MCF 10A (cell line): ENCODE data around the gene PON2. TPM values are rescaled to one million over a fixed set of nuclear protein-coding genes. Genes with fewer than 3 reads are reported as not detected.
A peak's percentile ranks its signal among the peaks of the same experiment; 100 is the strongest.

Experiments used
- Bru-seq: library from RNA; stranded (reverse); fragments of 400-500 nt; gene quantifications from one replicate; lab custom pipeline; 2021; lab: Mats Ljungman, UMichigan
- BruChase-seq, 2 experiments: library from RNA; stranded (reverse); fragments of 400-500 nt; gene quantifications; one replicate each; lab custom pipeline; 2021; lab: Mats Ljungman, UMichigan
- BruUV-seq: library from RNA; stranded (reverse); fragments of 400-500 nt; replicated peaks from 2 replicates; lab custom pipeline; 2021; lab: Mats Ljungman, UMichigan
- CTCF ChIA-PET: fragments of 300-600 bp; sonication (Branson Sonifier 250); formaldehyde crosslinking; extraction: SDS; loops from one replicate; lab custom pipeline; 2021; ENCODE audit warnings: antibody characterized with exemption, inconsistent platforms; lab: Yijun Ruan, JAX
- POLR2A ChIA-PET: fragments of 300-600, 350-650 bp; sonication (Branson Sonifier 250); formaldehyde crosslinking; extraction: SDS; loops from one replicate; lab custom pipeline; 2020; ENCODE audit warnings: antibody characterized with exemption, inconsistent platforms; lab: Yijun Ruan, JAX
- DNase-seq: peaks from one replicate; pipeline ENCODE4 v3.0.0-alpha.2; 2018; ENCODE audit not compliant: unreplicated experiment
- H3K27ac Mint-ChIP-seq: one replicate; pipeline ENCODE4 v1.8.0; 2022; ENCODE audit warnings: mild to moderate bottlenecking, low read depth, mixed read lengths; ENCODE audit not compliant: unreplicated experiment
- H3K27me3 Mint-ChIP-seq: one replicate; pipeline ENCODE4 v1.8.0; 2022; ENCODE audit warnings: mixed read lengths; ENCODE audit not compliant: insufficient read depth, unreplicated experiment
- H3K36me3 Mint-ChIP-seq: one replicate; pipeline ENCODE4 v1.8.0; 2022; ENCODE audit warnings: mild to moderate bottlenecking, moderate library complexity, mixed read lengths; ENCODE audit not compliant: insufficient read depth, unreplicated experiment
- H3K4me1 Mint-ChIP-seq: one replicate; pipeline ENCODE4 v1.8.0; 2022; ENCODE audit warnings: mixed read lengths; ENCODE audit not compliant: insufficient read depth, unreplicated experiment
- H3K4me3 Mint-ChIP-seq: one replicate; pipeline ENCODE4 v1.8.0; 2022; ENCODE audit warnings: mild to moderate bottlenecking, moderate library complexity, mixed read lengths; ENCODE audit not compliant: unreplicated experiment
- H3K9me3 Mint-ChIP-seq: one replicate; pipeline ENCODE4 v1.8.0; 2022; ENCODE audit warnings: mixed read lengths; ENCODE audit not compliant: unreplicated experiment
- CTCF ChIP-seq: fragments of 200-600 bp; IDR thresholded peaks from one replicate; pipeline ENCODE4 v1.8.0; 2022; ENCODE audit warnings: antibody characterized with exemption, mild to moderate bottlenecking; ENCODE audit not compliant: unreplicated experiment
- intact Hi-C: fragments of 100-400 bp; cut with micrococcal nuclease; formaldehyde crosslinking; loops from 2 replicates; pipeline ENCODE4 v1.14.1; 2022
- long read RNA-seq: library from polyadenylated mRNA; stranded (forward); transcript quantifications from one replicate; pipeline ENCODE4 v2.0.0, GENCODE V29; 2022
- total RNA-seq: library from RNA; stranded (reverse); gene quantifications from 2 replicates; pipeline ENCODE4 v1.2.3, GENCODE V29; 2022

Gene PON2
- total RNA-seq: 120 and 140 TPM in 2 replicates
- percentile 92 among the genes with signal in this experiment for Bru-seq, nascent RNA
- BruChase-seq, experiment 1, labeled RNA remaining after a 6-hour chase: percentile 94 among the genes with signal in this experiment
- percentile 97 among the genes with signal in this experiment for BruChase-seq, experiment 2, labeled RNA remaining after a 2-hour chase
- long read RNA-seq, transcript PON2-218 (9 exons, 1,653 nt): major isoform, 196 of 280 reads
- long read RNA-seq, transcript PON2-202 (9 exons, 1,726 nt): minor isoform, 54 of 280 reads
- long read RNA-seq, partial matches to known transcripts: 6 of 280 reads
- long read RNA-seq, other reads (novel, unspliced or antisense): 22 of 280 reads

DNA sequence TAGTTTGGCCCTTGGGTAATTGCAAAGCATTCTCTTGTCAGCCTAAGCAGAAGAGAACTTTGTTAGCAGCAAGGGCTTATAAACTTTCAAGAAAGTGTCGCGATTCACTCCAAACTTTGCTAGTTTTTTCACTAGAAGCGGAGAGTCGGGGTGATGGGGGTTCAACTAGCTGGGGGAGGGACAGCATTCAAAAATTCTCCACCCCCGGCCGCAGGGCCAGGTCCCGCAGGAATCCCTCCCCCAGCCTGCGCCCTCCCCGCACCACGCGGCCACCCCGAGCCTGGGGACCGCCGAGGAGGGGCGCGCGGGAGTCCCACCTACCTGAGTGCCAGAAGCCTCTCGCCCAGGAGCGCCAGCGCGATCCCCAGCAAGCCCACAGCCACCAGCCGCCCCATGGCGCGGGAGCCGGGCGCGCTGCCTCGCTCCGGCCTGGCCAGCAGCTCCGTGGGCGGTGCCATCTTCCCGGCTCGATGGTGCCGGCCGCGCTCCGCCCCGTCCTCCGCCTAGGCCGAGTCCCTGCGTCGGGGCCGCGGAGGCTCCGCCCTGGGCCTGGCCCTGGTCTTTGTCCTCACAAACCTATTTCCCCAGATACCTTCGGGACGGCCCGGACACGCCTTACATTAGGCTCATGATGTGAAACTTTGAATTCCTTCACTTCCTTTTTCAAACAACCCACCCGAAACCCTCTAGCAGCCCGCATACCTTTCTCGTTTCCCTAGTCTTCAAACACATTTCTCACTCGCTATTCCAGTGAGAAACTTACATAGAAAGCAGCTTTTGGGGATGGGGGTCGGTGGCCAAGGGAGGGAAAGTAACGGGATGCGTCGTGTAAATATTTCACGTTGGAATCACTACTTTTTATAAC lies at the start of gene PON2:
Gene PON2 (minus strand): TSS at position 472 of the 865 bp plus-strand sequence. CDS start 77 bp downstream, at position 395.
- Mint-ChIP-seq H3K4me3 (peak within 1 kb of the TSS; percentile 77), H3K27me3 (no peaks in the 10 kb centered on the region), H3K4me1 (peaks cover 48% of the 10 kb centered on the region), H3K9me3 (no peaks in the 10 kb centered on the region), H3K36me3 (peaks cover 26% of the 10 kb centered on the region), H3K27ac (peak within 1 kb of the TSS; percentile 96)
- no peak for TF ChIP-seq CTCF
- ChIA-PET CTCF (interaction anchor here (0.6 to 4.3 kb wide), 7 partner anchors 18 to 793 kb away, joined by 3 to 27 read pairs (median 4); no protein-coding TSS in a partner anchor), POLR2A (interaction anchor here (0.6 to 3.5 kb wide), 19 partner anchors 9 to 778 kb away, joined by 3 to 26 read pairs (median 4); no protein-coding TSS in a partner anchor)
- intact Hi-C loops: loop anchor here (10.0 kb wide), 1 partner anchor 1430 kb away; the partner anchor contains the start of gene BET1
- DNase-seq: peak; percentile 94
- BruUV-seq: no TSS peak

DNA sequence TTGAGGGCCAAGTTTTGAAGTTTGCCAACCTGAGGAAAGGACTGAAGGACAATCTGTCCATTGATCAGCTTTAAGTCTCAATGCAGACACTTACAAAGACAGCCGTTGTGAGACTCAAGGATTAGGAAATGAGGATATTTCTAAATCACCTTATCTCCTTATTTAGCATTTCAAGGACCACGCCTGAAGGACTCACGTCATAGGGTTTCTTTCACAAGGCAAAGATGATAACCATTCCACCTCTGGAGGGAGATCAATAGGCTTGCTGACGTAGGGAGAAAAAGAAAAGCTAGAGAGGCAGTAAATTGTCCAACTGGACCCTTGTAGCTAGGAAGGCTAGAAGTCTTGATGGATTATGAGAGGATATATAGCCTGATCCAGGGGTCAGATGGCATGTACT lies 47.6 kb upstream of the PON2 start:
- POLR2A ChIA-PET: interaction anchor here (0.7 kb wide), 1 partner anchor 10 kb away, joined by 3 read pairs; no protein-coding TSS in a partner anchor
- no peak for TF ChIP-seq CTCF
- DNase-seq: no peak
- Mint-ChIP-seq H3K9me3 (no peaks in the 10 kb centered on the region), H3K27me3 (no peaks in the 10 kb centered on the region), H3K4me1 (no peaks in the 10 kb centered on the region), H3K4me3 (no peak overlapping the region), H3K27ac (no peak overlapping the region), H3K36me3 (no peaks in the 10 kb centered on the region)
- intact Hi-C loops: no loop called here
- CTCF ChIA-PET: interaction anchor here (0.6 to 3.1 kb wide), 7 partner anchors 10 to 1033 kb away, joined by 3 to 18 read pairs (median 3); no protein-coding TSS in a partner anchor
- no TSS peak for BruUV-seq

DNA sequence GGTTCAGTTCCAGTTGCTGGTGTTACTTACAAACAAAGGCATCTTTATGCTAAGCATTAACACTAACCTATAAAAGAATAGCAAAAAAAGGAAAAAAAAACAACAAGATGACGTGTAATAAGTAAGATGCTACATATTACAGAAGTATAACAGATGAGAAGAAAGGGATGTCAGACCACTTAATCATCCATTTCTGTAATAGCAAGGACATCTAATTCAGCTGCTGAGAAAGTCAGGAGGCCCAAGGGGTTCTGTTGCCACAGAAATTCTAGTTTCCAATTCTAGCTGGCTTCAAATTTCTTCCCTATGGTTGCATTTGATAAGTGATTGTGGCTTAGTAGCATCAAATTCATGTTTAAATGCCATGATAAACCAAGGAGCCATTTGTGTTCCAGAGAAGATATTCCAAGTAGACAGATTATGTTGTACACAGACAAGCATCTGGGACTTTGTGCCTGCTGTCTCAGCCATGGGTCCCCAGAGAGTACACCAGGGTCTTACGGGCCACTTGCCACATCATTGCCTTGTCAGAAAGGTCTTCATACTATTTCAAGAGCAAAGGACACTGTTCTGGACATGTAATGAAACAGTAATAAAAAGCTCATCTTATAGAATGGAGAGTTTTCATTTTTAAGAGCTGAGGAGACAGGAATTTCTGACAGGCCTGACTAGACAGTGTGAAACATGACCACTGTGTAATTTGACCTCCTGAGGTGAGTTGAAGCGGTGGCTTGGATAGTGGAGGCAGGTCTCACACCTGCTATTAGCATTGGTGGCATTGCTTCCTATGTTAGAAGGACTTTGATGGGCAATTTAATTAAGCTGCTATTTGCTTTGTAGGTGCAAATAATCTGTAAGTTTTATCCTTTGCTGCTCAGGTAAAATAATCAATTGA lies 46.7 kb upstream of the PON2 start:
- intact Hi-C loops: no loop called here
- no peaks in the 10 kb centered on the region for H3K27me3 Mint-ChIP-seq
- no TSS peak for BruUV-seq
- H3K4me3 Mint-ChIP-seq: no peak overlapping the region
- H3K4me1 Mint-ChIP-seq: no peaks in the 10 kb centered on the region
- DNase-seq: no peak
- H3K9me3 Mint-ChIP-seq: no peaks in the 10 kb centered on the region
- CTCF ChIA-PET: interaction anchor here (0.8 to 5.8 kb wide), 8 partner anchors 9 to 1032 kb away, joined by 3 to 66 read pairs (median 4); no protein-coding TSS in a partner anchor
- H3K36me3 Mint-ChIP-seq: no peaks in the 10 kb centered on the region
- TF ChIP-seq CTCF: no peak
- H3K27ac Mint-ChIP-seq: no peak overlapping the region
- POLR2A ChIA-PET: interaction anchor here (0.6 to 0.8 kb wide), 2 partner anchors 10 to 84 kb away, joined by 3 read pairs; no protein-coding TSS in a partner anchor
